ENCODE data around the gene BAZ1A. TPM values are rescaled to one million over a fixed set of nuclear protein-coding genes. Genes with fewer than 3 reads are reported as not detected.

The BAZ1A gene
- total and polyA plus RNA-seq, 2 of the 8 experiments (the other 6 are each of a cell fraction or from before 2014, with no cell fraction given) = 8.0 to 23.1 TPM

- CTCF ChIA-PET (ENCODE audit: partially characterized antibody) = interaction anchor here (0.9 to 1.0 kb wide), 2 partner anchors 10 to 11 kb away, joined by 4 to 5 read pairs; no protein-coding TSS in a partner anchor
- TF ChIP-seq BCL11A (IDR thresholded peaks at IDR 0.05; ENCODE audit: low read depth in 2 of 2, low read length in 2 of 2) = no peak
- TF ChIP-seq YY1 (IDR thresholded peaks at IDR 0.05; ENCODE audit: low read depth, low read length) = no peak
- no peak for TF ChIP-seq KDM1A (IDR thresholded peaks at IDR 0.05; ENCODE audit: borderline replicate concordance, low read length)
Observed at GRCh38 chr14:34888186-34888585, 13.0 kb upstream of the BAZ1A start.

More at GRCh38 chr14:34888186-34888585, 13.0 kb upstream of the BAZ1A start:
- no peak overlapping the region for H3K56ac ChIP-seq (replicated peaks; ENCODE audit: insufficient read length, low read depth, low read length)
- H3K79me2 ChIP-seq (ENCODE audit: control insufficient read depth in 1 of 2, insufficient read depth in 2 of 2, low read length in 2 of 2) = no peaks in the 10 kb centered on the region
- H2AK5ac ChIP-seq (ENCODE audit: low read depth, low read length) = no peak overlapping the region
- H2AFZ ChIP-seq (ENCODE audit: low read length) = no peak overlapping the region
- no peaks in the 10 kb centered on the region for H4K20me1 ChIP-seq (replicated peaks in 1 of 2; ENCODE audit: control insufficient read depth in 1 of 2, insufficient read depth in 2 of 2, low read length in 2 of 2)
- POLR2A ChIA-PET (ENCODE audit: partially characterized antibody) = no interaction called here
- H3K23ac ChIP-seq (ENCODE audit: insufficient read length) = no peak overlapping the region
- no peak overlapping the region for H2BK5ac ChIP-seq (ENCODE audit: low read depth, low read length)
- no peaks in the 10 kb centered on the region for H3K4me1 ChIP-seq (replicated peaks in 1 of 4; ENCODE audit: control insufficient read depth in 3 of 4, insufficient read depth in 4 of 4, low read length in 3 of 4)
- H3K9ac ChIP-seq (replicated peaks in 1 of 4; ENCODE audit: extremely low read depth in 1 of 4, low read depth in 3 of 4, low read length in 3 of 4) = no peak overlapping the region
- no peak overlapping the region for H4K8ac ChIP-seq (ENCODE audit: extremely low read depth, insufficient read depth, low read length)
- no peak for DNase-seq (ENCODE audit: low read depth in 1 of 2, low spot score in 2 of 2)
- no peak overlapping the region for H3K27ac ChIP-seq (ENCODE audit: low read depth, low read length)
- no peak overlapping the region for H2BK12ac ChIP-seq (ENCODE audit: low read depth, low read length)
- no peak overlapping the region for H2BK20ac ChIP-seq (ENCODE audit: low read length)
- H3K4ac ChIP-seq (replicated peaks; ENCODE audit: insufficient read length, low read depth, low read length) = no peak overlapping the region
- H3K9me3 ChIP-seq (ENCODE audit: insufficient read depth in 2 of 2, low read depth in 1 of 2, low read length in 1 of 2) = no peaks in the 10 kb centered on the region
- H3K4me2 ChIP-seq (ENCODE audit: insufficient read depth in 1 of 2, low read depth in 2 of 2, low read length in 2 of 2) = no peak overlapping the region
- H3K79me1 ChIP-seq (ENCODE audit: low read depth, low read length) = no peaks in the 10 kb centered on the region
- no peak overlapping the region for H4K91ac ChIP-seq (replicated peaks; ENCODE audit: insufficient read length, low read length)
- H3K4me3 ChIP-seq (ENCODE audit: extremely low read depth in 1 of 4, insufficient read depth in 2 of 4, low read depth in 3 of 4, low read length in 4 of 4) = no peak overlapping the region
- WGBS, 2 experiments (ENCODE audit: extremely low coverage in 1 of 2, insufficient coverage in 1 of 2, insufficient read length in 1 of 2, insufficient replicate concordance in 2 of 2, low coverage in 1 of 2, low lambda C conversion rate in 2 of 2, missing lambda C conversion rate in 1 of 2) = 94% methylated on average over 2 of the region's 2 CpGs; no CpG with 5 or more reads in 1 of the 2 experiments
- FAIRE-seq = no peak
- no peak overlapping the region for H2BK15ac ChIP-seq (ENCODE audit: low read length)
- H3K27me3 ChIP-seq (replicated peaks in 1 of 4; ENCODE audit: control insufficient read depth in 3 of 4, extremely low read depth in 1 of 4, insufficient read depth in 3 of 4, low read length in 3 of 4) = no peaks in the 10 kb centered on the region
- no peaks in the 10 kb centered on the region for H3K23me2 ChIP-seq (ENCODE audit: low read depth, low read length)
- H4K5ac ChIP-seq (ENCODE audit: insufficient read length, low read depth, low read length) = no peak overlapping the region
- no peak overlapping the region for H3K14ac ChIP-seq (ENCODE audit: insufficient read length)
- no peak overlapping the region for H2BK120ac ChIP-seq (replicated peaks; ENCODE audit: low read depth, low read length)
- no peak overlapping the region for H3K18ac ChIP-seq (ENCODE audit: extremely low read depth, low read length)
- H3K36me3 ChIP-seq (ENCODE audit: control insufficient read depth in 2 of 4, insufficient read depth in 4 of 4, low read length in 3 of 4) = no peaks in the 10 kb centered on the region
